ENCODE measurements around the gene SEC22A. TPM values are rescaled to one million over a fixed set of nuclear protein-coding genes. Genes with fewer than 3 reads are reported as not detected.
A peak's percentile ranks its signal among the peaks of the same experiment; 100 is the strongest.

Gene SEC22A
- total and polyA plus RNA-seq, 2 of the 8 experiments (the other 6 are each of a cell fraction or from before 2014, with no cell fraction given), result 10.6 to 17.1 TPM

DNA sequence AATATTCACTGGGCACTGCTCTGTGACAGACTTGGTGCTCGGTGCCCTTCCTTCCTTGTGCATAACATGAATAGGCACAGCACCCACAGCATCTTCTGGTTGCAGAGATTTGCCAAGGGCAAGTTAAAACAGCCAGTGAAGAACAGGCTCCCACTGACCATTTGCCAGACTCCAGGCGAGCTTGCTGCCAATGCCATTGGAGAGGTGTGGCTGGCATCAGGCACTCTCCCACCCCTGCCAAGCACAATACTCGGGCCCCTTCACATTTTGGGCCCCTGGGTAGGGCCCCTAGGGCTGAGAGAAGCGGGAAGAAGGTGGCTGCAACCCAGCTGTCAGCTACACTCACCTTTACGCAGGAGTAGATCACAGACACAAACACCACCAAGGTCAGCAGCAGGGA is 112.1 kb downstream of the SEC22A start:
- peak overlapping the region; percentile 69 for H3K4ac ChIP-seq (replicated peaks; ENCODE audit: insufficient read length, low read depth, low read length)
- no peak overlapping the region for H3K23ac ChIP-seq (ENCODE audit: insufficient read length)
- H4K5ac ChIP-seq (ENCODE audit: insufficient read length, low read depth, low read length), result peak overlapping the region; percentile 82
- peak overlapping the region; percentile 35 for H3K56ac ChIP-seq (replicated peaks; ENCODE audit: insufficient read length, low read depth, low read length)
- 65% methylated on average over 5 of the region's 5 CpGs; no CpG with 5 or more reads in 1 of the 2 experiments for WGBS, 2 experiments (ENCODE audit: extremely low coverage in 1 of 2, insufficient coverage in 1 of 2, insufficient read length in 1 of 2, insufficient replicate concordance in 2 of 2, low coverage in 1 of 2, low lambda C conversion rate in 2 of 2, missing lambda C conversion rate in 1 of 2)
- no peaks in the 10 kb centered on the region for H3K9me3 ChIP-seq (ENCODE audit: insufficient read depth in 2 of 2, low read depth in 1 of 2, low read length in 1 of 2)
- H2AFZ ChIP-seq (ENCODE audit: low read length), result no peak overlapping the region
- H4K20me1 ChIP-seq (replicated peaks in 1 of 2; ENCODE audit: control insufficient read depth in 1 of 2, insufficient read depth in 2 of 2, low read length in 2 of 2), result no peaks in the 10 kb centered on the region
- no peak overlapping the region for H3K9ac ChIP-seq (replicated peaks in 1 of 4; ENCODE audit: extremely low read depth in 1 of 4, low read depth in 3 of 4, low read length in 3 of 4)
- H3K79me2 ChIP-seq (ENCODE audit: control insufficient read depth in 1 of 2, insufficient read depth in 2 of 2, low read length in 2 of 2), result peaks cover 0 to 31% of the 10 kb centered on the region in 2 experiments; a peak in 2 of 4 replicates
- no peak overlapping the region for H3K14ac ChIP-seq (ENCODE audit: insufficient read length)
- H2BK15ac ChIP-seq (ENCODE audit: low read length), result peak overlapping the region; percentile 98; the same call in 1 of the 2 replicates
- H3K23me2 ChIP-seq (ENCODE audit: low read depth, low read length), result peaks cover 10% of the 10 kb centered on the region; the same call in 1 of the 2 replicates
- peak overlapping the region; percentile 63 to 66 for H3K4me2 ChIP-seq (ENCODE audit: insufficient read depth in 1 of 2, low read depth in 2 of 2, low read length in 2 of 2)
- peak overlapping the region; percentile 38 for H2BK120ac ChIP-seq (replicated peaks; ENCODE audit: low read depth, low read length)
- H3K4me3 ChIP-seq (ENCODE audit: extremely low read depth in 1 of 4, insufficient read depth in 2 of 4, low read depth in 3 of 4, low read length in 4 of 4), result peak overlapping the region in 3 of 4 experiments; percentile 20 to 50 (median 33); a peak in 6 of 8 replicates
- peak overlapping the region; percentile 97; the same call in 1 of the 2 replicates for H2BK5ac ChIP-seq (ENCODE audit: low read depth, low read length)
- ChIA-PET POLR2A (ENCODE audit: partially characterized antibody) (interaction anchor here (1.1 to 3.7 kb wide), 10 partner anchors 9 to 338 kb away, joined by 3 to 35 read pairs (median 9); partner anchors contain the start of gene ADCY5), CTCF (ENCODE audit: partially characterized antibody) (interaction anchor here (0.6 to 3.8 kb wide), 15 partner anchors 8 to 371 kb away, joined by 3 to 39 read pairs (median 6); partner anchors contain the start of gene ADCY5)
- FAIRE-seq, result no peak
- H2BK12ac ChIP-seq (ENCODE audit: low read depth, low read length), result peak overlapping the region; percentile 7; the same call in 1 of the 2 replicates
- H4K8ac ChIP-seq (ENCODE audit: extremely low read depth, insufficient read depth, low read length), result 0 out of 2 replicates have a peak overlapping the region, but pooled peaks have one; percentile 23
- H3K18ac ChIP-seq (ENCODE audit: extremely low read depth, low read length), result peak overlapping the region; percentile 98
- H3K4me1 ChIP-seq (replicated peaks in 1 of 4; ENCODE audit: control insufficient read depth in 3 of 4, insufficient read depth in 4 of 4, low read length in 3 of 4), result peaks cover 22 to 57% (median 34%) of the 10 kb centered on the region in 4 experiments
- peak overlapping the region; percentile 100 for H4K91ac ChIP-seq (replicated peaks; ENCODE audit: insufficient read length, low read length)
- H3K27me3 ChIP-seq (replicated peaks in 1 of 4; ENCODE audit: control insufficient read depth in 3 of 4, extremely low read depth in 1 of 4, insufficient read depth in 3 of 4, low read length in 3 of 4), result no peaks in the 10 kb centered on the region; a peak in 1 of 7 replicates
- H2AK5ac ChIP-seq (ENCODE audit: low read depth, low read length), result peak overlapping the region; percentile 94; the same call in 1 of the 2 replicates
- H2BK20ac ChIP-seq (ENCODE audit: low read length), result peak overlapping the region; percentile 96
- 0 out of 2 replicates have a peak, but pooled peaks cover 5% of the 10 kb centered on the region for H3K79me1 ChIP-seq (ENCODE audit: low read depth, low read length)
- peak overlapping the region; percentile 78; the same call in 1 of the 2 replicates for H3K27ac ChIP-seq (ENCODE audit: low read depth, low read length)
- H3K36me3 ChIP-seq (ENCODE audit: control insufficient read depth in 2 of 4, insufficient read depth in 4 of 4, low read length in 3 of 4), result no peaks in the 10 kb centered on the region; a peak in 1 of 8 replicates
- no peak for DNase-seq (ENCODE audit: low read depth in 1 of 2, low spot score in 2 of 2)
- TF ChIP-seq, protein P1, sequence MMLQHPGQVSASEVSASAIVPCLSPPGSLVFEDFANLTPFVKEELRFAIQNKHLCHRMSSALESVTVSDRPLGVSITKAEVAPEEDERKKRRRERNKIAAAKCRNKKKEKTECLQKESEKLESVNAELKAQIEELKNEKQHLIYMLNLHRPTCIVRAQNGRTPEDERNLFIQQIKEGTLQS (IDR thresholded peaks at IDR 0.05; ENCODE audit: insufficient read depth, low read depth, low read length), result no peak
- TF ChIP-seq EP300 (IDR thresholded peaks at IDR 0.05; ENCODE audit: borderline replicate concordance in 1 of 2, low read depth in 2 of 2, low read length in 2 of 2) (no peak), SIX5 (IDR thresholded peaks at IDR 0.05; ENCODE audit: low read depth, low read length) (no peak), CEBPB (IDR thresholded peaks at IDR 0.05; ENCODE audit: low read depth, low read length) (no peak), SIN3A (conservative IDR thresholded peaks at IDR 0.05 in 1 of 2, IDR thresholded peaks at IDR 0.05 in 1 of 2; ENCODE audit: low read depth in 1 of 2, low read length in 2 of 2) (no peak), KDM5A (IDR thresholded peaks at IDR 0.05; ENCODE audit: low read length) (no peak), NANOG (IDR thresholded peaks at IDR 0.05; ENCODE audit: insufficient read depth, low read depth, low read length, poor library complexity, severe bottlenecking) (no peak), RNF2 (IDR thresholded peaks at IDR 0.05; ENCODE audit: borderline replicate concordance, low read depth, low read length, missing control alignments, poor library complexity, severe bottlenecking) (no peak), JUND (IDR thresholded peaks at IDR 0.05; ENCODE audit: low read length) (no peak)
- TF ChIP-seq, protein P2, sequence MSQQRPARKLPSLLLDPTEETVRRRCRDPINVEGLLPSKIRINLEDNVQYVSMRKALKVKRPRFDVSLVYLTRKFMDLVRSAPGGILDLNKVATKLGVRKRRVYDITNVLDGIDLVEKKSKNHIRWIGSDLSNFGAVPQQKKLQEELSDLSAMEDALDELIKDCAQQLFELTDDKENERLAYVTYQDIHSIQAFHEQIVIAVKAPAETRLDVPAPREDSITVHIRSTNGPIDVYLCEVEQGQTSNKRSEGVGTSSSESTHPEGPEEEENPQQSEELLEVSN (IDR thresholded peaks at IDR 0.05), result no peak
